Tibial artery (tissue), 4 donors: ENCODE data around the gene FPR1.

ENCODE experiments used
- DNase-seq, 2 donors: peaks; one replicate each; pipeline ENCODE4 v3.0.0-alpha.2; 2019
- H3K27ac ChIP-seq, 2 donors: fragments of 200-600 bp; sonication (generic) in 1 of 2; 1 replicate in 1 of 2; 2 replicates in 1 of 2; pipeline ENCODE4 v1.5.1; 2018 to 2019; ENCODE audit warnings: mild to moderate bottlenecking in 1 of 2
- H3K27me3 ChIP-seq, 2 donors: fragments of 200-600 bp; sonication (generic) in 1 of 2; one replicate each; pipeline versions ENCODE4 v1.5.1 to v1.6.0; 2016 to 2019
- H3K36me3 ChIP-seq, 3 donors: fragments of 200-600 bp; sonication (generic) in 2 of 3; one replicate each; pipeline ENCODE4 v1.5.1; 2016 to 2019; ENCODE audit warnings: mild to moderate bottlenecking in 2 of 3
- H3K4me1 ChIP-seq, 4 donors: fragments of 200-600 bp; sonication (generic) in 2 of 4; 1 replicate in 3 of 4; 2 replicates in 1 of 4; pipeline ENCODE4 v1.5.1; 2016 to 2019
- H3K4me3 ChIP-seq, 2 donors: fragments of 200-600 bp; sonication (generic) in 1 of 2; 1 replicate in 1 of 2; 2 replicates in 1 of 2; pipeline ENCODE4 v1.5.1; 2018 to 2019; ENCODE audit warnings: mild to moderate bottlenecking in 2 of 2
- H3K9me3 ChIP-seq, 3 donors: fragments of 200-600 bp; sonication (generic) in 1 of 3; one replicate each; pipeline ENCODE4 v1.5.1; 2016 to 2019
- CTCF ChIP-seq, 2 experiments: fragments of 200-600 bp in 1 of 2; fragments of 450-650 bp in 1 of 2; IDR thresholded peaks; one replicate each; pipeline ENCODE4 v1.5.1; 2017 to 2019; ENCODE audit warnings: antibody characterized with exemption in 2 of 2, mild to moderate bottlenecking in 1 of 2, moderate library complexity in 1 of 2
- intact Hi-C: fragments of 100-400 bp; cut with DNase I; formaldehyde crosslinking; loops from one replicate; pipeline ENCODE4 v1.15.0; 2023; ENCODE audit warnings: low total_unique reads

The FPR1 gene

GRCh38 chr19:51698296-51698695 lies 53.4 kb downstream of the FPR1 start:
- no peak for TF ChIP-seq CTCF (IDR thresholded peaks at IDR 0.05)
- H3K4me3 ChIP-seq, result no peak overlapping the region
- DNase-seq, result no peak
- intact Hi-C loops, result no loop called here
- H3K4me1 ChIP-seq, result peaks cover 0 to 22% (median 13%) of the 10 kb centered on the region in 4 donors
- H3K36me3 ChIP-seq, result peaks cover 11 to 72% (median 53%) of the 10 kb centered on the region in 3 donors
- H3K27ac ChIP-seq, result no peak overlapping the region
- no peaks in the 10 kb centered on the region for H3K9me3 ChIP-seq
- H3K27me3 ChIP-seq, result no peaks in the 10 kb centered on the region

- TF ChIP-seq CTCF (IDR thresholded peaks at IDR 0.05), result no peak
- Histone ChIP-seq H3K27ac (no peak overlapping the region), H3K4me3 (no peak overlapping the region), H3K9me3 (no peaks in the 10 kb centered on the region), H3K4me1 (peaks cover 0 to 22% (median 14%) of the 10 kb centered on the region in 4 donors), H3K27me3 (no peaks in the 10 kb centered on the region), H3K36me3 (peaks cover 11 to 78% (median 53%) of the 10 kb centered on the region in 3 donors)
- no peak for DNase-seq
- intact Hi-C loops, result no loop called here
Observed at GRCh38 chr19:51697169-51697776, 54.4 kb downstream of the FPR1 start.

GRCh38 chr19:51696606-51697005 lies 55.1 kb downstream of the FPR1 start:
- H3K27ac ChIP-seq, result no peak overlapping the region
- H3K4me3 ChIP-seq, result no peak overlapping the region
- intact Hi-C loops, result no loop called here
- H3K27me3 ChIP-seq, result no peaks in the 10 kb centered on the region
- peaks cover 0 to 25% (median 18%) of the 10 kb centered on the region in 4 donors for H3K4me1 ChIP-seq
- no peak for DNase-seq
- no peaks in the 10 kb centered on the region for H3K9me3 ChIP-seq
- TF ChIP-seq CTCF (IDR thresholded peaks at IDR 0.05), result no peak
- peaks cover 11 to 76% (median 53%) of the 10 kb centered on the region in 3 donors for H3K36me3 ChIP-seq
